ENCODE measurements around the gene CRISPLD2.

DNA sequence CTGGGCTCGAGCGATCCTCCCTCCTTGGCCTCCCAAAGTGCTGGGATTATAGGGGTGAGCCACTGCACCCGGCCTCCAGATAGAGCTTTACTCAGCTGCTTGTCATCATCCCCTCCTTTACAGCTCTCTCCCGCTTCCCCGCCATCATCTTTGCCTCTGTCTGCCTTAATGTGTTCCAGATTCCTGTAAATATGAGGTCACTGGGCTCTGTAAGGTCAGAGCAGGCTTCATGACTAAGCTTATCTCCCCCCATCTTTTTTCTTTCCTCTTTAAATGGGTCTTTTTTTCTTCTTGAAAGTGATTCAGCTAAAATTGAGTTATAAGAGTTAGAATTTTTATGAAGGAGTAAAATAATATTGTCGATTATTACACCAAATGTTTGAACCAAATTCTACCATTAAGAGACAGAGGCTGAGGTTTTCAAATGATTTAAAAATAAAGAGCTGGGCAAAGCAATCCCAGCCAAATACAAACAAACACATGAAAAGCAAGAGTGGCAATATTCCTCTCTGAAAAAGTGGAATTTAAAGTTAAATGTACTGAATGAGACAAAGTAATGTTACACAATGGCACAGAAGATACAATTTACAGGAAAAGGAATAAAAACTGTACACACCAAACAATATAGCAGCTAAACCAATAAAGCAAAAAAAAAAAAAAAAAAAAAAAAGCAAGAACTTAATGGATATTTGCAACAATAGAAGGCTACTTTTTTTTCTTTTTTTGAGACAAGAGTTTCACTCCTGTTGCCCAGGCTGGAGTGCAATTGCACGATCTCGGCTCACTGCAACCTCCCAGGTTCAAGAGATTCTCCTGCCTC lies 62.1 kb downstream of the CRISPLD2 start:
- TF ChIP-seq, protein P1, sequence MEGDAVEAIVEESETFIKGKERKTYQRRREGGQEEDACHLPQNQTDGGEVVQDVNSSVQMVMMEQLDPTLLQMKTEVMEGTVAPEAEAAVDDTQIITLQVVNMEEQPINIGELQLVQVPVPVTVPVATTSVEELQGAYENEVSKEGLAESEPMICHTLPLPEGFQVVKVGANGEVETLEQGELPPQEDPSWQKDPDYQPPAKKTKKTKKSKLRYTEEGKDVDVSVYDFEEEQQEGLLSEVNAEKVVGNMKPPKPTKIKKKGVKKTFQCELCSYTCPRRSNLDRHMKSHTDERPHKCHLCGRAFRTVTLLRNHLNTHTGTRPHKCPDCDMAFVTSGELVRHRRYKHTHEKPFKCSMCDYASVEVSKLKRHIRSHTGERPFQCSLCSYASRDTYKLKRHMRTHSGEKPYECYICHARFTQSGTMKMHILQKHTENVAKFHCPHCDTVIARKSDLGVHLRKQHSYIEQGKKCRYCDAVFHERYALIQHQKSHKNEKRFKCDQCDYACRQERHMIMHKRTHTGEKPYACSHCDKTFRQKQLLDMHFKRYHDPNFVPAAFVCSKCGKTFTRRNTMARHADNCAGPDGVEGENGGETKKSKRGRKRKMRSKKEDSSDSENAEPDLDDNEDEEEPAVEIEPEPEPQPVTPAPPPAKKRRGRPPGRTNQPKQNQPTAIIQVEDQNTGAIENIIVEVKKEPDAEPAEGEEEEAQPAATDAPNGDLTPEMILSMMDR (IDR thresholded peaks at IDR 0.05; ENCODE audit: insufficient read depth, low read length) = no peak
- TF ChIP-seq POLR2AphosphoS5 (IDR thresholded peaks at IDR 0.05; ENCODE audit: low read depth) = no peak
- no peak for TF ChIP-seq SPI1 (IDR thresholded peaks at IDR 0.05; ENCODE audit: borderline replicate concordance, low read depth)
- TF ChIP-seq GABPA (IDR thresholded peaks at IDR 0.05; ENCODE audit: low read depth) = no peak

Measured in HL-60 (cell line).